K562 (cell line): ENCODE data around the gene CYP2E1. TPM values are rescaled to one million over a fixed set of nuclear protein-coding genes. Genes with fewer than 3 reads are reported as not detected.

ENCODE experiments used
- ATAC-seq: fragments of 200-7000 bp; cut with Tn5 transposase; 3 replicates; pipeline ENCODE4 v1.9.1; 2020; ENCODE audit warnings: moderate library complexity
- BruUV-seq: library from RNA; stranded (reverse); fragments of 400-500 nt; replicated peaks from 2 replicates; lab custom pipeline; 2021; lab: Mats Ljungman, UMichigan
- CTCF ChIA-PET: fragments of 300-600 bp; formaldehyde crosslinking; extraction: SDS; loops from one replicate; lab custom pipeline; 2021; ENCODE audit warnings: low intra/inter-chr PET ratio; lab: Yijun Ruan, JAX
- POLR2A ChIA-PET: fragments of 300-600, 350-650 bp; sonication (Branson Sonifier 250); formaldehyde crosslinking; extraction: SDS; loops from one replicate; lab custom pipeline; 2021; ENCODE audit warnings: antibody characterized with exemption, inconsistent platforms; lab: Yijun Ruan, JAX
- DNase-seq, 4 experiments: peaks; one replicate each; pipeline versions ENCODE4 v3.0.0 to v3.0.0-alpha.2; 2011 to 2018; ENCODE audit warnings: low spot score in 3 of 4, mixed read lengths in 3 of 4; ENCODE audit errors: extremely low read depth in 1 of 4
- FAIRE-seq: peaks from 2 replicates; lab custom pipeline; 2011; peaks lifted over from hg19 to GRCh38; lab: Jason Lieb, UNC
- H2AFZ ChIP-seq: 2 replicates; pipeline ENCODE4 v1.6.0; 2011; ENCODE audit warnings: low read depth, low read length, control low read depth, inconsistent platforms
- H3K27ac ChIP-seq: fragments of 200-600 bp; 3 replicates; pipeline ENCODE4 v1.8.0; 2011; ENCODE audit warnings: low read depth, mild to moderate bottlenecking, control low read depth, inconsistent platforms, low read length, moderate library complexity, mixed read lengths; ENCODE audit errors: extremely low read depth
- H3K27me3 ChIP-seq, 2 experiments: fragments of 300-600 bp in 1 of 2; 2 replicates in 1 of 2; 3 replicates in 1 of 2; pipeline versions ENCODE4 v1.6.0 to v1.8.0; 2011; ENCODE audit warnings: inconsistent platforms in 2 of 2, low read length in 2 of 2, mild to moderate bottlenecking in 1 of 2, mixed read lengths in 1 of 2, moderate library complexity in 1 of 2; ENCODE audit not compliant: control insufficient read depth in 2 of 2, insufficient read depth in 2 of 2
- H3K36me3 ChIP-seq: fragments of 300-600 bp; 3 replicates; pipeline ENCODE4 v1.8.0; 2011; ENCODE audit warnings: mild to moderate bottlenecking, low read length, inconsistent platforms; ENCODE audit not compliant: control insufficient read depth, insufficient read depth
- H3K4me1 ChIP-seq, 2 experiments: fragments of 200-600 bp in 1 of 2; replicated peaks in 1 of 2; 2 replicates in 1 of 2; 3 replicates in 1 of 2; pipeline versions ENCODE4 v1.5.1 to v1.8.0; 2011; ENCODE audit warnings: inconsistent platforms in 2 of 2, low read length in 2 of 2, mild to moderate bottlenecking in 1 of 2, mixed read lengths in 1 of 2, moderate library complexity in 1 of 2; ENCODE audit not compliant: control insufficient read depth in 2 of 2, insufficient read depth in 2 of 2
- H3K4me2 ChIP-seq: 2 replicates; pipeline ENCODE4 v1.6.1; 2011; ENCODE audit warnings: low read length, control low read depth, inconsistent platforms, mixed read lengths; ENCODE audit not compliant: insufficient read depth
- H3K4me3 ChIP-seq: fragments of 200-600 bp; sonication (generic), shearing (Covaris generic); 2 replicates; pipeline ENCODE4 v1.5.1; 2016; ENCODE audit warnings: control low read depth, inconsistent platforms
- H3K79me2 ChIP-seq: fragments of 200-600 bp; 3 replicates; pipeline ENCODE4 v1.8.0; 2011; ENCODE audit warnings: low read length, inconsistent platforms; ENCODE audit not compliant: control insufficient read depth, insufficient read depth
- H3K9ac ChIP-seq, 2 experiments: 2 replicates each; pipeline versions ENCODE4 v1.6.0 to v1.6.1; 2011; ENCODE audit warnings: low read depth in 2 of 2, low read length in 2 of 2, control low read depth in 1 of 2, inconsistent platforms in 1 of 2, mild to moderate bottlenecking in 1 of 2, mixed read lengths in 1 of 2; ENCODE audit not compliant: insufficient read depth in 1 of 2
- H3K9me1 ChIP-seq: one replicate; pipeline ENCODE4 v1.6.0; 2011; ENCODE audit warnings: inconsistent platforms, mild to moderate bottlenecking, low read length, moderate library complexity; ENCODE audit not compliant: control insufficient read depth, insufficient read depth
- H3K9me3 ChIP-seq: replicated peaks from 2 replicates; pipeline ENCODE4 v1.5.1; 2011; ENCODE audit warnings: low read depth, low read length, inconsistent platforms; ENCODE audit not compliant: control insufficient read depth, insufficient read depth
- H4K20me1 ChIP-seq: replicated peaks from 2 replicates; pipeline ENCODE4 v1.6.1; 2011; ENCODE audit warnings: low read length, inconsistent platforms, mixed read lengths; ENCODE audit not compliant: control insufficient read depth, insufficient read depth
- BHLHE40 ChIP-seq: IDR thresholded peaks from 2 replicates; pipeline ENCODE4 v1.6.1; 2011; ENCODE audit warnings: low read length, improper control_type of control experiment
- CEBPB ChIP-seq: fragments of 450-650 bp; IDR thresholded peaks from 2 replicates; pipeline ENCODE4 v1.6.1; 2016; ENCODE audit warnings: missing genetic modification characterization, missing compliant biosample characterization
- EP400 ChIP-seq: fragments of 450-650 bp; IDR thresholded peaks from 2 replicates; pipeline ENCODE4 v1.6.1; 2017; ENCODE audit warnings: antibody characterized with exemption, mild to moderate bottlenecking, moderate library complexity
- ETS1 ChIP-seq: conservative IDR thresholded peaks from 2 replicates; pipeline ENCODE4 v1.6.1; 2011; ENCODE audit warnings: low read depth, mild to moderate bottlenecking, low read length; ENCODE audit not compliant: control insufficient read depth
- ETV1 ChIP-seq: fragments of 450-650 bp; conservative IDR thresholded peaks from 2 replicates; pipeline ENCODE4 v1.6.1; 2016; ENCODE audit warnings: missing genetic modification characterization, control low read depth, low read depth, missing compliant biosample characterization
- HNRNPH1 ChIP-seq: fragments of 200-400 bp; formaldehyde crosslinking; optimal IDR thresholded peaks from 2 replicates; pipeline ENCODE3; 2017; ENCODE audit warnings: low read depth, mild to moderate bottlenecking, low read length, moderate library complexity
- NR0B1 ChIP-seq: fragments of 450-650 bp; IDR thresholded peaks from one replicate; pipeline ENCODE4 v1.6.1; 2018; ENCODE audit warnings: mild to moderate bottlenecking, moderate library complexity; ENCODE audit not compliant: partially characterized antibody
- OTX1 ChIP-seq: fragments of 450-650 bp; formaldehyde crosslinking; IDR thresholded peaks from 2 replicates; pipeline ENCODE4 v1.4.0; 2022; ENCODE audit warnings: mild to moderate bottlenecking
- POLR3G ChIP-seq: IDR thresholded peaks from 2 replicates; pipeline ENCODE4 v1.6.1; 2011; ENCODE audit not compliant: insufficient read length, insufficient replicate concordance; ENCODE audit errors: extremely low read depth
- RUNX1 ChIP-seq: sonication (generic); IDR thresholded peaks from 2 replicates; pipeline ENCODE4 v1.6.1; 2016; ENCODE audit warnings: antibody characterized with exemption, low read depth
- ZNF354B ChIP-seq: fragments of 250-450 bp; sonication (Bioruptor Pico); IDR thresholded peaks from 2 replicates; pipeline ENCODE4 v1.4.0; 2020
- ZSCAN32 ChIP-seq: fragments of 450-650 bp; formaldehyde crosslinking; IDR thresholded peaks from 2 replicates; pipeline ENCODE4 v1.4.0; 2020; ENCODE audit warnings: mild to moderate bottlenecking, moderate library complexity
- WGBS: fragments of 100-300 bp; shearing (Covaris generic); methylation state at CpG from one replicate; pipeline ENCODE4 v1.1.6; 2016; ENCODE audit warnings: low coverage, mixed read lengths; ENCODE audit not compliant: insufficient coverage; ENCODE audit errors: missing lambda C conversion rate; 5-methylcytosine and 5-hydroxymethylcytosine counted together
- in situ Hi-C: fragments of 300-500 bp; cut with MboI; formaldehyde crosslinking; loops from 4 replicates; pipeline ENCODE4 v1.15.0; 2018; ENCODE audit warnings: inconsistent platforms, mixed read lengths
- intact Hi-C: fragments of 100-400 bp; cut with micrococcal nuclease; formaldehyde crosslinking; loops from 2 replicates; pipeline ENCODE4 v1.14.2; 2022
- polyA plus RNA-seq, 8 experiments: library from polyadenylated mRNA; depleted of rRNA in 4 of 8; stranded (reverse) in 5 of 8; unstranded in 3 of 8; fragments of >200 nt; fragmentation: Nextera tagmentation in 2 of 8; fragmentation: Illumina TruSeq in 1 of 8; extraction: Ambion mirVana in 2 of 8; extraction: Trizol in 1 of 8; gene quantifications; 2 replicates each; pipeline versions ENCODE4 v1.2.1 to v1.2.3, GENCODE V29; 2011 to 2014; ENCODE audit warnings: inconsistent platforms in 1 of 8, missing spikeins in 1 of 8
- total RNA-seq, 7 experiments: library from RNA; depleted of rRNA in 6 of 7; stranded (reverse); fragments of >200 nt in 6 of 7; fragmentation: Illumina TruSeq in 2 of 7; extraction: Trizol in 2 of 7; gene quantifications; 2 replicates each; pipeline versions ENCODE4 v1.2.1 to v1.2.3, GENCODE V29; 2011 to 2021; ENCODE audit warnings: low replicate concordance in 1 of 7
- TF ChIP-seq, protein P1 (sequence below): sonication (generic); formaldehyde crosslinking; IDR thresholded peaks from 2 replicates; pipeline ENCODE4 v1.8.1; 2023; ENCODE audit warnings: mild to moderate bottlenecking, missing genetic modification reagents
- TF ChIP-seq, protein P2 (sequence below): sonication (generic); formaldehyde crosslinking; IDR thresholded peaks from 2 replicates; pipeline ENCODE4 v1.8.1; 2023; ENCODE audit warnings: mild to moderate bottlenecking, missing genetic modification reagents
- TF ChIP-seq, protein P3 (sequence below), 2 experiments: fragments of 450-650 bp; conservative IDR thresholded peaks; 2 replicates each; pipeline ENCODE4 v1.6.1; 2017; ENCODE audit warnings: mild to moderate bottlenecking in 2 of 2, moderate library complexity in 2 of 2

Gene CYP2E1
- total and polyA plus RNA-seq, 9 of the 15 experiments (the other 6 are each of a cell fraction or from before 2014, with no cell fraction given) = 0.07 to 1.6 (median 0.19) TPM; not detected in 2

DNA sequence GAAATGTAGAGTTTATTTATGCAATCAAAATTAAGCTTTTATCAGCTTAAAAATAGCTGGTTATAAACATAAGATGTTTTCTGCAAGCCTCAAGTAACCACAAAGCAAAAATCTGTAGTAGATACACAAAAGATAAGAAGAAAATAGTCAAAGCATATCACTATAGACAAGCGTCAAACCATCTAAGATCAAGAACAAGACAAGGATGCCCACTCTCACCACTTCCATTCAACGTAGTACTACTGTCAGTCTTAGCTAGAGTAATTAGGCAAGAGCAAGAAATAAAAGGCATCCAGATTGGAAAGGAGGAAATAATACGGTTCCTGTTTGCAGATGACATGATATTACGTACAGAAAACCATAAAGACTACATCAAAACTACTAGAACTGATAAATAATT is 17.5 kb upstream of the CYP2E1 start:
- no peak overlapping the region for H3K4me3 ChIP-seq
- POLR2A ChIA-PET = no interaction called here
- FAIRE-seq (no peak), ATAC-seq (no peak), DNase-seq (no peak)
- no peak overlapping the region for H3K4me2 ChIP-seq
- no TSS peak for BruUV-seq
- intact Hi-C loops = no loop called here
- no peaks in the 10 kb centered on the region for H4K20me1 ChIP-seq
- H3K79me2 ChIP-seq = no peaks in the 10 kb centered on the region
- WGBS = 0% methylated on average over 4 of the region's 4 CpGs
- H3K9me3 ChIP-seq = no peaks in the 10 kb centered on the region; the same call in 1 of the 2 replicates
- no peaks in the 10 kb centered on the region for H3K9me1 ChIP-seq
- no peak for TF ChIP-seq POLR3G
- no peak for TF ChIP-seq NR0B1
- no peak for TF ChIP-seq ETV1 (tag)
- TF ChIP-seq, protein P1, sequence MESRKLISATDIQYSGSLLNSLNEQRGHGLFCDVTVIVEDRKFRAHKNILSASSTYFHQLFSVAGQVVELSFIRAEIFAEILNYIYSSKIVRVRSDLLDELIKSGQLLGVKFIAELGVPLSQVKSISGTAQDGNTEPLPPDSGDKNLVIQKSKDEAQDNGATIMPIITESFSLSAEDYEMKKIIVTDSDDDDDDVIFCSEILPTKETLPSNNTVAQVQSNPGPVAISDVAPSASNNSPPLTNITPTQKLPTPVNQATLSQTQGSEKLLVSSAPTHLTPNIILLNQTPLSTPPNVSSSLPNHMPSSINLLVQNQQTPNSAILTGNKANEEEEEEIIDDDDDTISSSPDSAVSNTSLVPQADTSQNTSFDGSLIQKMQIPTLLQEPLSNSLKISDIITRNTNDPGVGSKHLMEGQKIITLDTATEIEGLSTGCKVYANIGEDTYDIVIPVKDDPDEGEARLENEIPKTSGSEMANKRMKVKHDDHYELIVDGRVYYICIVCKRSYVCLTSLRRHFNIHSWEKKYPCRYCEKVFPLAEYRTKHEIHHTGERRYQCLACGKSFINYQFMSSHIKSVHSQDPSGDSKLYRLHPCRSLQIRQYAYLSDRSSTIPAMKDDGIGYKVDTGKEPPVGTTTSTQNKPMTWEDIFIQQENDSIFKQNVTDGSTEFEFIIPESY (CRISPR knock-in tag) = no peak
- TF ChIP-seq OTX1 = no peak
- no peak for TF ChIP-seq HNRNPH1
- no peak for TF ChIP-seq EP400
- TF ChIP-seq RUNX1 = no peak
- TF ChIP-seq CEBPB (tag) = no peak
- TF ChIP-seq ZSCAN32 = no peak
- TF ChIP-seq ETS1 = no peak
- no peak for TF ChIP-seq ZNF354B (CRISPR knock-in tag)
- TF ChIP-seq, protein P2, sequence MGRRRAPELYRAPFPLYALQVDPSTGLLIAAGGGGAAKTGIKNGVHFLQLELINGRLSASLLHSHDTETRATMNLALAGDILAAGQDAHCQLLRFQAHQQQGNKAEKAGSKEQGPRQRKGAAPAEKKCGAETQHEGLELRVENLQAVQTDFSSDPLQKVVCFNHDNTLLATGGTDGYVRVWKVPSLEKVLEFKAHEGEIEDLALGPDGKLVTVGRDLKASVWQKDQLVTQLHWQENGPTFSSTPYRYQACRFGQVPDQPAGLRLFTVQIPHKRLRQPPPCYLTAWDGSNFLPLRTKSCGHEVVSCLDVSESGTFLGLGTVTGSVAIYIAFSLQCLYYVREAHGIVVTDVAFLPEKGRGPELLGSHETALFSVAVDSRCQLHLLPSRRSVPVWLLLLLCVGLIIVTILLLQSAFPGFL = no peak
- TF ChIP-seq BHLHE40 = no peak
- TF ChIP-seq, protein P3, sequence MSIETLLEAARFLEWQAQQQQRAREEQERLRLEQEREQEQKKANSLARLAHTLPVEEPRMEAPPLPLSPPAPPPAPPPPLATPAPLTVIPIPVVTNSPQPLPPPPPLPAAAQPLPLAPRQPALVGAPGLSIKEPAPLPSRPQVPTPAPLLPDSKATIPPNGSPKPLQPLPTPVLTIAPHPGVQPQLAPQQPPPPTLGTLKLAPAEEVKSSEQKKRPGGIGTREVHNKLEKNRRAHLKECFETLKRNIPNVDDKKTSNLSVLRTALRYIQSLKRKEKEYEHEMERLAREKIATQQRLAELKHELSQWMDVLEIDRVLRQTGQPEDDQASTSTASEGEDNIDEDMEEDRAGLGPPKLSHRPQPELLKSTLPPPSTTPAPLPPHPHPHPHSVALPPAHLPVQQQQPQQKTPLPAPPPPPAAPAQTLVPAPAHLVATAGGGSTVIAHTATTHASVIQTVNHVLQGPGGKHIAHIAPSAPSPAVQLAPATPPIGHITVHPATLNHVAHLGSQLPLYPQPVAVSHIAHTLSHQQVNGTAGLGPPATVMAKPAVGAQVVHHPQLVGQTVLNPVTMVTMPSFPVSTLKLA (conservative IDR thresholded peaks at IDR 0.05) = no peak
- in situ Hi-C loops = no loop called here
- H3K27ac ChIP-seq = no peak overlapping the region
- H3K27me3 ChIP-seq = no peaks in the 10 kb centered on the region
- CTCF ChIA-PET = no interaction called here
- H2AFZ ChIP-seq = no peak overlapping the region
- H3K36me3 ChIP-seq = no peaks in the 10 kb centered on the region
- no peak overlapping the region for H3K9ac ChIP-seq
- no peaks in the 10 kb centered on the region for H3K4me1 ChIP-seq
